ENCODE results near the gene C3orf18.

DNA sequence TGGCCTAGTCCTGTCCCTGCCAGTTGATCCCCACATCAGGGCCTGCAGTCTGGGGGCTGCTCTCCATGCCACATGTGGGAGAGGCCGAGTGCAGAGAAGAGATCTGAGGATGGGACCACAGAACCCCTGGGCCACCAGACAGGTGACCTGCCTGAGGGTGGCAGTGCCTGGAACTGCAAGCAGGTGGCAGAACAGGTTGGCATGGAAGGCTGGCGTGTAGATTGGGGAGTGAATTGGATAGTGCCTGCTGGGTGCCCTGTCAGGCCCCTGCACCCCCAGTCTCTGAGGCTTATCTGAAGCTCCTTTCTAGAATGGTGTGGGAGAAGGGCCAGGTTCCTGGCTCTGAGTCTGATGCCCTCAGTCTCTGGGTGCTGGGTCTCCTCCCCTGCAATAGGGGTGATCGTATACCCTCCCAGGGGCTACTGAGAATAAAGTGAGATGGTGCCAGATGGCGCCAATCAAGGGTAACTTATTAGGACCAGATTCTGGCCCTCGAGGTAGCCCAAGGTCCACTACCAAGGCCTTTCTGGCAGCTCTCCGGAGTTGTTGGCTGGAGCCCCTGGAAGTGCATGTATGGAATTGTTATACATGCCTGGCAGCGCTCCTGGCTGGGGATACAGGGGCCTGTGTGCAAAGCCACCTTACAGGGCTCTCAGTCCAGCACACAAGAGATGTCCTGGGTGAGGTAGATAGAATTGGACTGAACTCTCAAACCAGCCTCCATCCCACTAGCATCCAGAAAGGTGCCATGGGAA is 15.7 kb downstream of the C3orf18 start:
- no peak for TF ChIP-seq POLR2A (IDR thresholded peaks at IDR 0.05; ENCODE audit: low read depth)
- no peak for TF ChIP-seq CTCF (IDR thresholded peaks at IDR 0.05)
- TF ChIP-seq POLR2AphosphoS5 (IDR thresholded peaks at IDR 0.05) = no peak
- TF ChIP-seq EP300 (IDR thresholded peaks at IDR 0.05) = no peak

Data from esophagus muscularis mucosa (tissue), 4 donors.